NAMALWA (cell line): ENCODE results near the gene CTTN.
A peak's percentile ranks its signal among the peaks of the same experiment; 100 is the strongest.
"Not testable (repeated sequence)": the region's sequence is repeated elsewhere in the genome, so short reads cannot be mapped to it uniquely, and the experiment has no call there.

ENCODE experiments used
- DNase-seq: peaks from one replicate; pipeline ENCODE4 v3.0.0-alpha.2; 2015; ENCODE audit warnings: low spot score

Gene CTTN

GRCh38 chr11:70381350-70381749, 17.0 kb upstream of the CTTN start:
- no peak for DNase-seq

DNA sequence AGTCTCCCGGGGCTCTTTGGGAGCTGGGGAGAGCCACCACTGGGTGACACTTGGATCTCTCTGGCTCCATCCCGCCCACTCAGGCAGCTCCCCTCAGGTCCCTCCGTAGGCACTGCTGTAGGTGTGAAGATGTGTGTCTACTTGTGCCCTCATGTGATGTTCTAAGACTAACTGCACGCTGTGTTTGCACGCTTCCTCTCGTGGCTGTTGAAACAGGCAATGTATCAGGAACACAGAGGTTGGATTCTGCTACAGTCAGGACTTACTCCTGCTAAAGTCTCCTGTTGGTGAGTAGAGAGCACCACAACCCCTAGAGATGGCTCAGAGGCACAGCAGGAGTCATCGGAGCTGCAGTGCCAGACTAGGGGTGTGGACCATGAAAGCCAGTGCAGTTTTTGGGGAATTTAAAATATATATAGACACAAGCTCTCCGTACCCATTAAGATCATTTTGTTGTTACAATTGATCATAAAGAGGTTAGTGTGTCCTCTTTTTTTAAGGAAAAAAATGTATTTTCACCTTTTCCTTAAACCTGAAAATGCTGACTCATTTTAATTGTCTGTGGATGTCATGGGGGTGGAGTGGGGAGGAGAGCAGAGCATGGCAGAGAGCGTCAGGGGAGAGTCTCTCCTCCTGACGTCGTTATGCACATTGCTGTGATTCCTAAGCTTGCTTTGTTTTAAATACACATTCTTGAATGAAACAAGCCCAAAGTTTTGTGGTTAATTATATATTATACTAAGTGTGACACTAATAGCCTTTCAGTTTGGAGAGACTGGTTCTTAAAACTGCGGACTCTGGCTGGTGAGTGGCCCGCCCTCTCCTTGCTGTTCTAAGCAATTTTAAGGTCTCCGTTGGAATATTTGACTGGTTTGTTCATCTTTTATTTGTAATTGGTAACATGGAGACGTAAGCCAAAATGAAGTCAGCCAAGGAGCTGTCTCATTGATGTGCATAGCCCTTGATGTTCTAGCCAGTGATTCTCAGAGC, 16.2 kb upstream of the CTTN start:
- no peak for DNase-seq

DNA sequence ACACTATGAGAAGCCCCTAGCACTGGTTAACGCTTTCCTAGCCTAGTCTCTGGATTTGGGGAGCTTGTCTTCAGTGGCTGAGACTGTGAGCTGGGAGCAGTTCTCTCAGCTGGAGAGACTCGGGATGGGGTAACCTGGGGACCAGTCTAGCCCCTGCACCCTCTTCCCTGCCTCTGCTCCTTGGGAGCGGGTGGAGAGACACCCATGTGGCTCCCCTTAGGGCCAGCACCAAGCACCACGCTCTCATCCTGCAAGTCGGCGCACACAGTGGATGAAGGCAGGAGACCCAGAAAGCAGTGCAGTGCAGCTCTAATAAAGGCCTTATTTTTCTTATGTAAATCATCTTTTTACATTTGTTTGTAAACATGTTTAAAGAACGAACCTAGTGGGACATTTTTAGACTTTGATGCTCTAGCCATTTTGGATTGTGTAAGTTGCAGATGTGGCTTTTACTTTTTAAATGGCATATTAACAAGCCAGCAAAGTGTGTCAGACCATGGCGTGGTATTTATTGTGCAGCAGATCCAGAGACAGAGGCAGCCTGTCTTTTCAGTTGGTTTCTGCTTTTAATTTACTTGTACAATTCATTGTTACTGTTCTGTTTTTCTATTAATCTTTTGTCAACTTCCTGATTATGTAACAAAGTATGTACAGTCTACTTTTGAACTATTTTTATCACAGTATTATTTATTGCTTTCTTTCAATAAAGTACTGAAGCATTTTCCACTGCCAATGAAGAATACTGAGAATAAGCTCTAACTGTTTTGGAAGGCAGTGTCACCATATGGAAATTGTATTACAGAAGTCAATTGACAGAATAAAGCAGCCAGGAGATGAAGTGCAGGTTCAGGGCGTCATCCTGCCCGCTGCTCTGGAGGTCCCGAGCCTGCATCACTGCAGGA, 14.4 kb upstream of the CTTN start:
- DNase-seq: no peak

DNA sequence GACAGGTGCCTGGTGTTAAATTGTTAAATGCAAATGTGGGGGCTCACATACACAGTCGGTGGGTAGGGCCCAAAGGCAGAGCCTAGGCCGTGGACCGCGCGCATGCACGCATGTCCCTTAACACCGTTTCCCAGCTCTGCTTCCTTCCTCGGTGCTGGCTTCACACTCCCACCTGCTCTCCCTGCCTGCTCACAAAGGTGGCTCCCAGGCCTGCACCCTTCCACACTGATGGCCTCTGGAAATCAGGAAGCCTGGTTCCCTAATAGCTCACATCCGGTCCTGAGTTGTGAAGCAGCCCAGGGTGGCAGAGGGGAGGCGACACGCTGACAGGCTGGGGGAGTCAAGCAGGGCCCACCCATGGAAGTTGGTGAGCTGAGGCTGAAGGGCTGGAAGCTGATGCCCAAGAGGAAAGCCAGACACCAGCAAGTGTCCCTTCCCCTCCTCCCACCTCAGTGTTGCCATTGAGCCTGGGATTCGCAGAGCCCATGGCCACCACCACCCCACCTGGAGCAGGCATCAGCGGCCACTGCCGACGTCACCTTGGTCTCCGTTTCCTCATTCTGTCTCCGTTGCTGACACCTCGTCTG, 13.7 kb upstream of the CTTN start:
- no peak for DNase-seq

DNA sequence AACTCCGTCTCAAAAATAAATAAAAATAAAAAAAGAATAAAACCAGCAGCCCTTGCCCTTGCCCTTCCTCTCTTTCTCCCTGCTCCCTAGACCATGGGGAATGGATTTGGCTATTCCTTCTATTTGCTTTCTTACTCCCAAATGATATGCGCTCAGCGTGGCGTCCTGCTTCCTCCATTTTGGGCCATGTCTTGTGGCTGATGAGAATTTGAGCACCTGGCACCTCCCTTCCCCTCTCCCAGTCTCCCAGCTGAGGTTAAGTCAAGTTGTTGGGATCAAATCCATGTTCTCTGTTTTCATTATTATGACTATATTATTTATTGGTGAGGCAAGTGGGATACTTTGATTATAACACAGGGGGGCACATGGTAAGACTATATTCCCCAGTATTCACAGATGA, 10.8 kb upstream of the CTTN start:
- no peak for DNase-seq

GRCh38 chr11:70389201-70389600, 9.1 kb upstream of the CTTN start:
- no peak for DNase-seq

- not testable (repeated sequence) for DNase-seq
These were observed 7.4 kb upstream of the CTTN start for GRCh38 chr11:70390882-70391281.

GRCh38 chr11:70394211-70394950, 3.9 kb upstream of the CTTN start:
- no peak for DNase-seq

GRCh38 chr11:70397336-70397982, 870 bp upstream of the CTTN start:
- no peak for DNase-seq

DNA sequence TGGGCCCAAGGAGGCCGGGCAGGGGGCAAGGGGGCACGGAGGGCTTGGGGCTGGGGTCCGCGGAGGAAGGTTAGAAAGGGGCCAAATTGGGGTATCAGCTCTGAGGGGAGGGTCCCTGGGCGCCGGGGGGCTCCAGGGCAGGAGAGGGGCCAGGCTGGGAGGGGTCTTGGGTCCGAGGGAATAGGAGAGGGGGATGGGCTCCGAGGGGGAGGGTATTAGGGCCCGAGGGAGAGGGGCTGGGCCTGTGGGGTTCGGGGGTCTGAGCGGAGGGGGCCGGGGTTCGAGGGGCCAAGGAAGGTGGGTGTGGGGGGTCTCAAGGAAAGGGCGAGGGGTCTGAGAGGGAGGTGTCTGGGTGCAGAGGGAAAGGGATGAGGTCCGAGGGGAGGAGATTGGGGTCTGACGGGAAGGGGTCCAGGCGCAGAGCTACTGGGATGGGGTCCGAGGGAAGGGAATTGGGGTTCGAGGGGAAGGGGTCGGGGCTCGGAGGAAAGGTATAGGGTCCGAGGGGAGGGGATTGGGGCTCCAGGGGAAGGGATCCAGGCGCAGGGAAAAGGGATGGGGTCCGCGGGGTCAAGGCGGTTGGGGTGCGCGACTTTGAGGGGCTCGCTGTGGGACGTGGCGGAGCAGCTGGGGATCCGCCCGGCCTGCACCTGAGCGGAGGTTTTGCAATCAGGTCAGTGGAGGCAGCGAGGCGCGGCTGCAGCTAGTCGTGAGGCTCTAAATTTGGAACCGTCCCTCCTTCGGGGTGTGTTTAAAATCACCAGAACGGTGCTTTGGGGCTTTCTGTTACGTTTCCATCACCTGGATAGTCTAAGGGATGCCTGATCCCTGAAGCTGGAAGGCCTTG, 728 bp downstream of the CTTN start:
- peak; percentile 49 for DNase-seq

- DNase-seq: no peak
These were observed 1.4 kb downstream of the CTTN start for GRCh38 chr11:70399681-70400112.

GRCh38 chr11:70400643-70401042, 2.3 kb downstream of the CTTN start:
- DNase-seq: no peak

DNA sequence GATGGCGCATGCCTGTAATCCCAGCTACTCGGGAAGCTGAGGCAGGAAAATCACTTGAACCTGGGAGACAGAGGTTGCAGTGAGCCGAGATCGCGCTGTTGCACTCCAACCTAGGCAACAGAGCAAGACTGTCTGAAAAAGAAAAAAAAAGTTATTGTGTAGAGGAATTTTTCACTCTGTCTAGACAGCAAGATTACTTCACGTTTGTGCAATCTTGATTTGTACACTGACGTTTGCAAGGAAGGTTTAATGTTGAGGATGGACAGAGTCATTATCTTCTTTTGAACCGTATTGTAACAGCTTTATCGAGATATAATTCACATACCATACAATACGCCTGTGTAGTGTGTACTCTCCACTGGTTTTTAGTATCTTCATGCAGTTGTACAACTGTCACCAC, 3.7 kb downstream of the CTTN start:
- DNase-seq: no peak

DNA sequence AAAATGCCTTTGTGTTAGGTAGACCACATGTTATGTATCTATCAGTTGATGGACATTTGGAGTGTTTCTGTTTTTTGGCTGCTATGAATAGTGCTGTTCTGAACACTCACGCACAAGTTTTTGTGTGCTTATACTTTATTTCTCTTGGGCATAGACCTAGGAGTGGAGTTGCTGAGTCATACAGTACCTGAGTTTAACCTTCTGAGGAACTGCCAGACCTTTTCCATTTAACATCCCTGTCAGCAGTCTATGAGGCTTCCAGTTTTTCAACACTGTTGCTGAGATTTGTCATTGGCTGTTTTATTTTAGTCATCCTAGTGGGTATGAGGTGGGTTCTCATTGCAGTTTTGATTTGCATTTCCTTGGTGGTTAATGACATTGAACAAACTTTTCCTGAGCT, 4.4 kb downstream of the CTTN start:
- no peak for DNase-seq

- DNase-seq: no peak
These were observed 5.9 kb downstream of the CTTN start for GRCh38 chr11:70404244-70404643.

DNA sequence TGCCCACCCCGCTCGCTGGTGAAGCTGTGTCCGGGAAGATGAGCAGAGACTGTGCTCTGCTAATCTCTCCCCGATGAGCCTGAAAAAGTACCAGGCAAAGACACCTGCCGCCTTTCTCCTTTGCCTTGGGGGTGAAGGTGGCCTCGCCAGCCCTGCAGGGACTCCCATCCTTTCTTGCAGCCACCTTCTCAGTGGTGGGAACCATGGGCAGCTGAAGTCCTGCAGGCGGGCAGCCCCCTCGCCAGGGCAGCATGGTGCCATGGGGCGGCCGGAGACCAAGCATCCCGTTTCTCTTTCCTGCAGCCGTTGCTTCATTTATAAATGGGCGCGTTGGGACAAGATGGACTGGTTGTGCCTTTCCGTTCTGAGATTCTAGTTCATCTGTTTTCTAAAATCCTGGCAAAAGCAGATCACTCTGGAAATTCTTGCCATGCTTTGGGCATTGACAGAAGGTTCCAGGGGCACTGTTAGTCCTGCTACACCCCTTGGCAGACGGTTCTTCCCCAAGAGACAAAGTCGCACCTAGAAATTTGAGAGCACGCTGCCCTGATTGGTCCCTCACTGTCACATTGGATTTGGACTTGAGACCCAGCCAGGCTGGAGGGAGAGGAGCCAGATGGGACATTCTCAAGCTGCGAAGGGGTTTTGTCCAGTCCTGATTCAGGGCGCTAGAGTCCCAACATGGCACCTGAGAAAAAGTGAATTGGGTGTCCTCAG, 7.5 kb downstream of the CTTN start:
- DNase-seq: no peak

GRCh38 chr11:70407121-70407520, 8.8 kb downstream of the CTTN start:
- no peak for DNase-seq

DNA sequence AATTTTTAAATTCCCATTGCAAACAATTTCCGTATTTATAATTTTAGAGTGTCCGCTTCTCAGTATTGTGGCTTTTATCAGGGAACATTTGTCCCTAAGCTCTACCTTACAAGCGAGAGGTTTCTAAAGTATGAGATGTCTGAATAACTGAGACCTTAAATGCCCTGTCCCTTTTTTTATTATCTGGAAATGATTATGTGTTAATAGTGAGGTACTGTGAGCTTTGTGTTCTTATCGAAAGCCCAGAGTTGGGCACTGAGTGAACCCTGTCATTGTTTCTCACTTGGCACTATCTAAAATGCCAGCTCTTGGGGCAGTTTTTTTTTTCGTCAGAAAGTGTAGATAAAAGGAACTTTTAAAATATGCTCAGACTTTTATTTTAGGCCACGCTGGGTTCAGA, 9.5 kb downstream of the CTTN start:
- DNase-seq: no peak

DNA sequence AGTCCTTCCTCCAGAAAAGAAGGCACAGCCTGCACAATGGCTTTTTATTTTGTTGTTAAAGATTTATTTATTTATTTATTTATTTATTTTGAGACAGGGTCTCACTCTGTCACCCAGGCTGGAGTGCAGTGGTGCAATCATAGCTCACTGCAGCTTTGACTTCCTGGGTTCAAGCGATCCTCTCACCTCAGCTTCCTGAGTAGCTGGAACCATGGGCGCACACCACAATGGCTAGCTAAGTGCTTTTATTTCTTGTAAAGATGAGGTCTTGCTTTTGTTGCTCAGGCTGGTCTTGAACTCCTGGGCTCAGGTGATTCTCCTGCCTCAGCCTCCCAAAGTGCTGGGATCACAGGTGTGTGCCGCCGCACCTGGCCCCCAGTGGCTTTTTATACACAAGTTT, 10.0 kb downstream of the CTTN start:
- DNase-seq: not testable (repeated sequence)

DNA sequence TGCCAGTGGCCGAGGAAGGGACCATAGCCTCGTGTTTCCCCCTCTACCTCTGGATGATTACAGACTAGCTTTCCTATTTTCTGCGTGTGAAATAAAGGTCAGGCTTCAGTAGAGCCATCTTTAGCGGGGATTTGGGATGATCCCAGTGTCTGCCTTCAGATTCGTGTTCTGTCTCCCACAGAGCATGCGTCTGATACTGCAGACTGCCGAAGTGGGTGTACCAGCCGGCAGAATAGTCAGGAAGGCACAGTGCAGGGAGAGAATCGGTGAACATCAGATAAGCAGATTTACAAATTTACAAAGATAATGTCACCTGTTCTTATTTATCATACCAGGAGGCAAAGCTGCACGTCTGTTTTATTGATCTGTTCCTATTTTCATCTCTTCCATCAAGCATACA, 11.1 kb downstream of the CTTN start:
- no peak for DNase-seq
